Natural killer cell (primary cell): Measurements from ENCODE around the gene ACTL9. TPM values are rescaled to one million over a fixed set of nuclear protein-coding genes. Genes with fewer than 3 reads are reported as not detected.

Experiments used
- ATAC-seq, 3 donors: fragments of 150-1000 bp in 2 of 3; fragments of 200-7000 bp in 1 of 3; cut with Tn5 transposase; 1 replicate in 1 of 3; 2 replicates in 2 of 3; pipeline ENCODE4 v1.10.0; 2021; ENCODE audit warnings: mild to moderate bottlenecking in 2 of 3, moderate library complexity in 2 of 3
- DNase-seq, 2 donors: peaks; one replicate each; pipeline versions ENCODE4 v3.0.0 to v3.0.0-alpha.2; 2013 to 2021; ENCODE audit warnings: mixed read lengths in 1 of 2
- H3K27ac ChIP-seq: one replicate; pipeline ENCODE4 v1.5.1; 2013; ENCODE audit warnings: mild to moderate bottlenecking, low read length
- H3K27me3 ChIP-seq: one replicate; pipeline ENCODE4 v1.6.1; 2013; ENCODE audit warnings: low read length; ENCODE audit not compliant: control insufficient read depth, insufficient read depth
- H3K36me3 ChIP-seq: one replicate; pipeline ENCODE4 v1.6.1; 2013; ENCODE audit warnings: low read length; ENCODE audit not compliant: control insufficient read depth, insufficient read depth
- H3K4me1 ChIP-seq: one replicate; pipeline ENCODE4 v1.6.1; 2013; ENCODE audit warnings: low read length; ENCODE audit not compliant: control insufficient read depth, insufficient read depth
- H3K4me3 ChIP-seq: one replicate; pipeline ENCODE4 v1.5.1; 2013; ENCODE audit warnings: low read length
- H3K9me3 ChIP-seq: one replicate; pipeline ENCODE4 v1.6.1; 2013; ENCODE audit warnings: low read length; ENCODE audit not compliant: control insufficient read depth, insufficient read depth
- H3K27ac Mint-ChIP-seq, 2 donors: one replicate each; pipeline ENCODE4 v1.8.0; 2022; ENCODE audit warnings: mild to moderate bottlenecking in 2 of 2, mixed read lengths in 2 of 2, moderate library complexity in 1 of 2
- H3K27me3 Mint-ChIP-seq, 2 donors: one replicate each; pipeline ENCODE4 v1.8.0; 2022; ENCODE audit warnings: low read depth in 2 of 2, mixed read lengths in 2 of 2
- H3K36me3 Mint-ChIP-seq: one replicate; pipeline ENCODE4 v1.8.0; 2022; ENCODE audit warnings: mixed read lengths
- H3K4me1 Mint-ChIP-seq, 2 donors: one replicate each; pipeline ENCODE4 v1.8.0; 2022; ENCODE audit warnings: mixed read lengths in 2 of 2
- H3K4me3 Mint-ChIP-seq: one replicate; pipeline ENCODE4 v1.8.0; 2022; ENCODE audit warnings: mild to moderate bottlenecking, moderate library complexity, mixed read lengths
- H3K9me3 Mint-ChIP-seq, 2 donors: one replicate each; pipeline ENCODE4 v1.8.0; 2022; ENCODE audit warnings: mixed read lengths in 2 of 2
- WGBS: methylation state at CpG from one replicate; pipeline ENCODE4 v1.1.7; 2013; ENCODE audit warnings: missing lambda C conversion rate; ENCODE audit not compliant: insufficient coverage; 5-methylcytosine and 5-hydroxymethylcytosine counted together
- intact Hi-C: fragments of 100-400 bp; cut with micrococcal nuclease; formaldehyde crosslinking; loops from one replicate; pipeline ENCODE4 v1.14.2; 2022
- total RNA-seq, 4 donors: library from RNA; stranded (reverse); fragments of 120-200 nt in 1 of 4; gene quantifications; one replicate each; pipeline versions ENCODE4 v1.2.3 to v1.2.4, GENCODE V29; 2013 to 2022
- TF ChIP-seq, protein P1 (sequence below): fragments of 200-600 bp; IDR thresholded peaks from one replicate; pipeline ENCODE4 v1.8.0; 2022; ENCODE audit warnings: antibody characterized with exemption

Gene ACTL9
- total RNA-seq, 3 donors from 2014 or later (not counting 1 experiment from before 2014, with no cell fraction given) = not detected

GRCh38 chr19:8659905-8660304, 38.7 kb downstream of the ACTL9 start:
- Mint-ChIP-seq H3K4me3 (no peak overlapping the region), H3K27ac (peak overlapping the region in 1 of 2 donors; percentile 37), H3K4me1 (peaks cover 45 to 66% of the 10 kb centered on the region in 2 donors), H3K27me3 (peaks cover 0 to 4% of the 10 kb centered on the region in 2 donors), H3K9me3 (no peaks in the 10 kb centered on the region), H3K36me3 (no peaks in the 10 kb centered on the region)
- no peaks in the 10 kb centered on the region for H3K9me3 ChIP-seq
- H3K27ac ChIP-seq = no peak overlapping the region
- H3K27me3 ChIP-seq = no peaks in the 10 kb centered on the region
- peaks cover 78% of the 10 kb centered on the region for H3K4me1 ChIP-seq
- DNase-seq (no peak), ATAC-seq (no peak)
- WGBS = 90% methylated on average over 7 of the region's 7 CpGs
- H3K36me3 ChIP-seq = no peaks in the 10 kb centered on the region
- intact Hi-C loops = no loop called here
- TF ChIP-seq, protein P1, sequence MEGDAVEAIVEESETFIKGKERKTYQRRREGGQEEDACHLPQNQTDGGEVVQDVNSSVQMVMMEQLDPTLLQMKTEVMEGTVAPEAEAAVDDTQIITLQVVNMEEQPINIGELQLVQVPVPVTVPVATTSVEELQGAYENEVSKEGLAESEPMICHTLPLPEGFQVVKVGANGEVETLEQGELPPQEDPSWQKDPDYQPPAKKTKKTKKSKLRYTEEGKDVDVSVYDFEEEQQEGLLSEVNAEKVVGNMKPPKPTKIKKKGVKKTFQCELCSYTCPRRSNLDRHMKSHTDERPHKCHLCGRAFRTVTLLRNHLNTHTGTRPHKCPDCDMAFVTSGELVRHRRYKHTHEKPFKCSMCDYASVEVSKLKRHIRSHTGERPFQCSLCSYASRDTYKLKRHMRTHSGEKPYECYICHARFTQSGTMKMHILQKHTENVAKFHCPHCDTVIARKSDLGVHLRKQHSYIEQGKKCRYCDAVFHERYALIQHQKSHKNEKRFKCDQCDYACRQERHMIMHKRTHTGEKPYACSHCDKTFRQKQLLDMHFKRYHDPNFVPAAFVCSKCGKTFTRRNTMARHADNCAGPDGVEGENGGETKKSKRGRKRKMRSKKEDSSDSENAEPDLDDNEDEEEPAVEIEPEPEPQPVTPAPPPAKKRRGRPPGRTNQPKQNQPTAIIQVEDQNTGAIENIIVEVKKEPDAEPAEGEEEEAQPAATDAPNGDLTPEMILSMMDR = no peak
- H3K4me3 ChIP-seq = no peak overlapping the region

GRCh38 chr19:8657869-8658268, 40.7 kb downstream of the ACTL9 start:
- 84% methylated on average over 5 of the region's 5 CpGs for whole genome bisulfite sequencing
- ATAC-seq (no peak), DNase-seq (no peak)
- H3K4me1 ChIP-seq = peaks cover 66% of the 10 kb centered on the region
- H3K36me3 Mint-ChIP-seq = no peaks in the 10 kb centered on the region
- no peaks in the 10 kb centered on the region for H3K9me3 Mint-ChIP-seq
- intact Hi-C loops = no loop called here
- H3K27me3 ChIP-seq = no peaks in the 10 kb centered on the region
- H3K4me3 Mint-ChIP-seq = no peak overlapping the region
- no peaks in the 10 kb centered on the region for H3K9me3 ChIP-seq
- H3K4me3 ChIP-seq = peak overlapping the region; percentile 43
- TF ChIP-seq, protein P1 = no peak
- no peaks in the 10 kb centered on the region for H3K36me3 ChIP-seq
- H3K4me1 Mint-ChIP-seq = peaks cover 32 to 51% of the 10 kb centered on the region in 2 donors
- peak overlapping the region; percentile 25 for H3K27ac ChIP-seq
- peak overlapping the region in 1 of 2 donors; percentile 54 for H3K27ac Mint-ChIP-seq
- peaks cover 0 to 4% of the 10 kb centered on the region in 2 donors for H3K27me3 Mint-ChIP-seq

GRCh38 chr19:8655340-8655709, 43.3 kb downstream of the ACTL9 start:
- Mint-ChIP-seq H3K36me3 (no peaks in the 10 kb centered on the region), H3K27me3 (peaks cover 0 to 7% of the 10 kb centered on the region in 2 donors), H3K4me1 (peaks cover 32 to 38% of the 10 kb centered on the region in 2 donors), H3K4me3 (peak overlapping the region; percentile 78), H3K9me3 (no peaks in the 10 kb centered on the region), H3K27ac (peak overlapping the region in 1 of 2 donors; percentile 27)
- no peaks in the 10 kb centered on the region for H3K27me3 ChIP-seq
- peak in 1 of 2 donors; percentile 60 for DNase-seq
- peak overlapping the region; percentile 24 for H3K27ac ChIP-seq
- no peaks in the 10 kb centered on the region for H3K36me3 ChIP-seq
- peak in 2 of 3 donors; percentile 30 to 55 for ATAC-seq
- 23% methylated on average over 12 of the region's 12 CpGs for WGBS
- intact Hi-C loops = no loop called here
- no peaks in the 10 kb centered on the region for H3K9me3 ChIP-seq
- H3K4me1 ChIP-seq = peaks cover 57% of the 10 kb centered on the region
- TF ChIP-seq, protein P1 = no peak
- H3K4me3 ChIP-seq = peak overlapping the region; percentile 43
